ENCODE data around the gene GCSAML.

GCSAML gene

DNA sequence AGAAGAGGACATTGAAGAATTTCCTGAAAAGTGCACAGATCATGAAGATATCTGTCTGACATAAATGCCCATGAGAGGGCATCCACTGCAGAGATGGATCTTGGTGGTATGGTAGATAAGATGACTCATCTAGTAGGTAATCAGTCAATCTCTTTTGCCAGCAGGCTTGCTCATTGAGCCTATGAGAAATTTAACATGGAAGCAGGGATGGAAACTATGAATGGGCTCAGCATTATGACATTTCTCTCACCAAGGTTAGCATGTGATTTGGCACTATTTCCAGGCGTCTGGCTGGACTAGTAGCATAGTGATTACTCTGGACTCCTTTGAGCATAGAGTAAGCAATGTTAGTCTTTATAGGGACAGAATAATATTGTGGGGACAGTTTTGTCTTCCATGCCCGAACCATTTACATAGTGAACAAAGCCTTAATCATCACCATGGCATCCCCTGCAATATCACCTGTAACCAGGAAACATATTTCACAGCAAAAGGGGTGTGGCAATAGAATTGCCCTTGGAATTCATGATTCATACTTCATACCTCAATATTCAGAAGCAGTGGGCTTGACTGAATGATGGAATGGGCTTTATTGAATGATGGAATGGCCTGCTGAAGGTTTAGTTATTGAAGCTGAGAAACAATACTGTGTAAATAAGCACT is 20.0 kb upstream of the GCSAML start:
- TF ChIP-seq ZNF544 (tag by site-specific recombination; IDR thresholded peaks at IDR 0.05) (no peak), ZNF391 (tag by site-specific recombination; IDR thresholded peaks at IDR 0.05; ENCODE audit: borderline replicate concordance, low read depth) (no peak)
- POLR2A ChIA-PET = no interaction called here
- CTCF ChIA-PET = no interaction called here

GRCh38 chr1:247529771-247530355 is 19.1 kb upstream of the GCSAML start:
- TF ChIP-seq, protein P1, sequence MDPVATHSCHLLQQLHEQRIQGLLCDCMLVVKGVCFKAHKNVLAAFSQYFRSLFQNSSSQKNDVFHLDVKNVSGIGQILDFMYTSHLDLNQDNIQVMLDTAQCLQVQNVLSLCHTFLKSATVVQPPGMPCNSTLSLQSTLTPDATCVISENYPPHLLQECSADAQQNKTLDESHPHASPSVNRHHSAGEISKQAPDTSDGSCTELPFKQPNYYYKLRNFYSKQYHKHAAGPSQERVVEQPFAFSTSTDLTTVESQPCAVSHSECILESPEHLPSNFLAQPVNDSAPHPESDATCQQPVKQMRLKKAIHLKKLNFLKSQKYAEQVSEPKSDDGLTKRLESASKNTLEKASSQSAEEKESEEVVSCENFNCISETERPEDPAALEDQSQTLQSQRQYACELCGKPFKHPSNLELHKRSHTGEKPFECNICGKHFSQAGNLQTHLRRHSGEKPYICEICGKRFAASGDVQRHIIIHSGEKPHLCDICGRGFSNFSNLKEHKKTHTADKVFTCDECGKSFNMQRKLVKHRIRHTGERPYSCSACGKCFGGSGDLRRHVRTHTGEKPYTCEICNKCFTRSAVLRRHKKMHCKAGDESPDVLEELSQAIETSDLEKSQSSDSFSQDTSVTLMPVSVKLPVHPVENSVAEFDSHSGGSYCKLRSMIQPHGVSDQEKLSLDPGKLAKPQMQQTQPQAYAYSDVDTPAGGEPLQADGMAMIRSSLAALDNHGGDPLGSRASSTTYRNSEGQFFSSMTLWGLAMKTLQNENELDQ (tag by site-specific recombination; IDR thresholded peaks at IDR 0.05; ENCODE audit: low read depth) = no peak
- TF ChIP-seq ZNF155 (tag by site-specific recombination; IDR thresholded peaks at IDR 0.05) = no peak
- no peak for TF ChIP-seq ZFP41 (tag by site-specific recombination; IDR thresholded peaks at IDR 0.05; ENCODE audit: borderline replicate concordance)
- no peak for TF ChIP-seq HOXA7 (CRISPR knock-in tag; IDR thresholded peaks at IDR 0.05; ENCODE audit: borderline replicate concordance)
- no peak for TF ChIP-seq ZNF175 (tag by site-specific recombination; IDR thresholded peaks at IDR 0.05)
- no peak overlapping the region for H3K4me3 ChIP-seq (ENCODE audit: low read depth, low read length)
- H3K4me1 ChIP-seq (ENCODE audit: control insufficient read depth, insufficient read depth, low read length) = no peaks in the 10 kb centered on the region
- no peaks in the 10 kb centered on the region for H3K36me3 ChIP-seq (ENCODE audit: control insufficient read depth in 2 of 2, insufficient read depth in 1 of 2, low read length in 2 of 2)
- CTCF ChIA-PET = no interaction called here
- POLR2A ChIA-PET = no interaction called here
- no peaks in the 10 kb centered on the region for H3K9me3 ChIP-seq (ENCODE audit: control insufficient read depth, insufficient read depth, low read depth, low read length)
- H3K27ac ChIP-seq (ENCODE audit: extremely low read depth, low read depth, low read length) = no peak overlapping the region

More for the DNA sequence above, 20.0 kb upstream of the GCSAML start:
- Histone ChIP-seq H3K4me3 (ENCODE audit: low read depth, low read length) (no peak overlapping the region), H3K9me3 (ENCODE audit: control insufficient read depth, insufficient read depth, low read depth, low read length) (no peaks in the 10 kb centered on the region), H3K4me1 (ENCODE audit: control insufficient read depth, insufficient read depth, low read length) (no peaks in the 10 kb centered on the region), H3K27ac (ENCODE audit: extremely low read depth, low read depth, low read length) (no peak overlapping the region), H3K36me3 (ENCODE audit: control insufficient read depth in 2 of 2, insufficient read depth in 1 of 2, low read length in 2 of 2) (no peaks in the 10 kb centered on the region)

DNA sequence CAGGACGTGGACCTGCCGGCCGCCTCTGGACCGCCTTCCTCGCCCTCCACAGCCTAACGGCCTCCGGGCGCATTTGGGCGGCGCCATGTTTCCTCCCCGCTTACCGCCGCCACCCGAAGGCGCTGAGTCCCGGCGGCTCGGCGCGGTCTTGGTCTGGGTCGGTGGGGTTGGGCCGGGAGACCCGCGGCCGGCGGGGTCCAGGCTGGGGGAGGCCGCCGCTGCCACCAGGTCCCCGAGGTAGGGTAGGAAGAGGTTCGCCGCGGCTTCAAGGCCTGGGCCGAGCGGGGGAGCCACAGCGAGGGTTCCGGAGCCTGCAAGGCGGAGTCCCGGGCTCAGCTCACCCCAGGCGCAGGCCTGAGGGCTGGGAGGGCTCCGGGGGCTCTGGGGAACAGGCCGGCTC is 18.1 kb upstream of the GCSAML start:
- TF ChIP-seq KLF1 (tag by site-specific recombination; IDR thresholded peaks at IDR 0.05) (no peak), ZNF341 (tag by site-specific recombination; IDR thresholded peaks at IDR 0.05; ENCODE audit: low read depth) (no peak), ZNF140 (tag by site-specific recombination; IDR thresholded peaks at IDR 0.05) (no peak), ZNF169 (tag by site-specific recombination; IDR thresholded peaks at IDR 0.05) (no peak), MEIS1 (CRISPR knock-in tag; IDR thresholded peaks at IDR 0.05; ENCODE audit: borderline replicate concordance) (no peak), ELK4 (IDR thresholded peaks at IDR 0.05; ENCODE audit: borderline replicate concordance, low read depth, low read length) (no peak), SCRT1 (tag by site-specific recombination; IDR thresholded peaks at IDR 0.05; ENCODE audit: borderline replicate concordance) (no peak), SALL2 (tag by site-specific recombination; IDR thresholded peaks at IDR 0.05; ENCODE audit: borderline replicate concordance) (no peak), ZNF654 (tag by site-specific recombination; IDR thresholded peaks at IDR 0.05; ENCODE audit: low read depth) (no peak), ZNF324 (tag by site-specific recombination; IDR thresholded peaks at IDR 0.05) (no peak), ZNF23 (tag by site-specific recombination; IDR thresholded peaks at IDR 0.05; ENCODE audit: borderline replicate concordance) (no peak)
- TF ChIP-seq, protein P2, sequence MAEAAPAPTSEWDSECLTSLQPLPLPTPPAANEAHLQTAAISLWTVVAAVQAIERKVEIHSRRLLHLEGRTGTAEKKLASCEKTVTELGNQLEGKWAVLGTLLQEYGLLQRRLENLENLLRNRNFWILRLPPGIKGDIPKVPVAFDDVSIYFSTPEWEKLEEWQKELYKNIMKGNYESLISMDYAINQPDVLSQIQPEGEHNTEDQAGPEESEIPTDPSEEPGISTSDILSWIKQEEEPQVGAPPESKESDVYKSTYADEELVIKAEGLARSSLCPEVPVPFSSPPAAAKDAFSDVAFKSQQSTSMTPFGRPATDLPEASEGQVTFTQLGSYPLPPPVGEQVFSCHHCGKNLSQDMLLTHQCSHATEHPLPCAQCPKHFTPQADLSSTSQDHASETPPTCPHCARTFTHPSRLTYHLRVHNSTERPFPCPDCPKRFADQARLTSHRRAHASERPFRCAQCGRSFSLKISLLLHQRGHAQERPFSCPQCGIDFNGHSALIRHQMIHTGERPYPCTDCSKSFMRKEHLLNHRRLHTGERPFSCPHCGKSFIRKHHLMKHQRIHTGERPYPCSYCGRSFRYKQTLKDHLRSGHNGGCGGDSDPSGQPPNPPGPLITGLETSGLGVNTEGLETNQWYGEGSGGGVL (tag by site-specific recombination; IDR thresholded peaks at IDR 0.05) = no peak
- no peak overlapping the region for H3K27ac ChIP-seq (ENCODE audit: extremely low read depth, low read depth, low read length)
- H3K4me3 ChIP-seq (ENCODE audit: low read depth, low read length) = no peak overlapping the region
- POLR2A ChIA-PET = no interaction called here
- H3K9me3 ChIP-seq (ENCODE audit: control insufficient read depth, insufficient read depth, low read depth, low read length) = no peaks in the 10 kb centered on the region
- CTCF ChIA-PET = no interaction called here
- H3K4me1 ChIP-seq (ENCODE audit: control insufficient read depth, insufficient read depth, low read length) = no peaks in the 10 kb centered on the region
- H3K36me3 ChIP-seq (ENCODE audit: control insufficient read depth in 2 of 2, insufficient read depth in 1 of 2, low read length in 2 of 2) = no peaks in the 10 kb centered on the region

Data from HEK293 (cell line).